Activated CD8-positive, alpha-beta memory T cell treated with anti-CD3 and anti-CD28 coated beads, Interleukin-2, amount 10 ng/mL, durations not matched to agents 7 days and 5 days (primary cell): ENCODE measurements around the gene GPRIN2. TPM values are rescaled to one million over a fixed set of nuclear protein-coding genes. Genes with fewer than 3 reads are reported as not detected.

Source experiments
- ATAC-seq: fragments of 150-1000 bp; cut with Tn5 transposase; one replicate; pipeline ENCODE4 v1.10.0; 2021; ENCODE audit warnings: moderate library complexity
- CTCF ChIA-PET: fragments of 350-600 bp; sonication (Branson Sonifier 250); formaldehyde crosslinking; loops from one replicate; lab custom pipeline; 2021; ENCODE audit warnings: antibody characterized with exemption; lab: Charles Lee
- DNase-seq: peaks from one replicate; pipeline ENCODE4 v3.0.0-alpha.2; 2020
- H3K27ac Mint-ChIP-seq: one replicate; pipeline ENCODE4 v1.8.0; 2021; ENCODE audit warnings: mild to moderate bottlenecking, mixed read lengths
- H3K27me3 Mint-ChIP-seq: one replicate; pipeline ENCODE4 v1.8.0; 2021; ENCODE audit warnings: mixed read lengths
- H3K36me3 Mint-ChIP-seq: one replicate; pipeline ENCODE4 v1.8.0; 2021; ENCODE audit warnings: mild to moderate bottlenecking, mixed read lengths
- H3K4me1 Mint-ChIP-seq: one replicate; pipeline ENCODE4 v1.8.0; 2021; ENCODE audit warnings: mixed read lengths
- H3K4me3 Mint-ChIP-seq: one replicate; pipeline ENCODE4 v1.8.0; 2021; ENCODE audit warnings: mild to moderate bottlenecking, moderate library complexity, mixed read lengths
- H3K9me3 Mint-ChIP-seq: one replicate; pipeline ENCODE4 v1.8.0; 2022; ENCODE audit warnings: low read depth, mixed read lengths
- total RNA-seq, 2 experiments: library from RNA; stranded (reverse); gene quantifications; one replicate each; pipeline ENCODE4 v1.2.3, GENCODE V29; 2021

Gene GPRIN2
- total RNA-seq, 2 experiments from 2014 or later: not detected

- no peak overlapping the region for H3K27ac Mint-ChIP-seq
- CTCF ChIA-PET: no interaction called here
- no peaks in the 10 kb centered on the region for H3K9me3 Mint-ChIP-seq
- no peaks in the 10 kb centered on the region for H3K36me3 Mint-ChIP-seq
- ATAC-seq (no peak), DNase-seq (no peak)
- peaks cover 6% of the 10 kb centered on the region for H3K27me3 Mint-ChIP-seq
- H3K4me3 Mint-ChIP-seq: no peak overlapping the region
- no peaks in the 10 kb centered on the region for H3K4me1 Mint-ChIP-seq
Observed at GRCh38 chr10:46528675-46529615, 27.5 kb downstream of the GPRIN2 start.

- Mint-ChIP-seq H3K9me3 (no peaks in the 10 kb centered on the region), H3K36me3 (no peaks in the 10 kb centered on the region), H3K4me1 (no peaks in the 10 kb centered on the region), H3K4me3 (no peak overlapping the region), H3K27ac (no peak overlapping the region), H3K27me3 (peaks cover 6% of the 10 kb centered on the region)
- CTCF ChIA-PET: interaction anchor here (0.8 kb wide), 2 partner anchors 10 to 11 kb away, joined by 3 to 4 read pairs; no protein-coding TSS in a partner anchor
- no peak for DNase-seq
- no peak for ATAC-seq
Observed at GRCh38 chr10:46528171-46528671, 28.2 kb downstream of the GPRIN2 start.

- H3K4me3 Mint-ChIP-seq: no peak overlapping the region
- no peak overlapping the region for H3K27ac Mint-ChIP-seq
- ATAC-seq: no peak
- no peak for DNase-seq
- peaks cover 4% of the 10 kb centered on the region for H3K27me3 Mint-ChIP-seq
- H3K9me3 Mint-ChIP-seq: no peaks in the 10 kb centered on the region
- no peaks in the 10 kb centered on the region for H3K4me1 Mint-ChIP-seq
- CTCF ChIA-PET: interaction anchor here (0.8 kb wide), 2 partner anchors 9 to 12 kb away, joined by 3 to 4 read pairs; no protein-coding TSS in a partner anchor
- H3K36me3 Mint-ChIP-seq: no peaks in the 10 kb centered on the region
Observed at GRCh38 chr10:46527241-46527811, 29.1 kb downstream of the GPRIN2 start.

GRCh38 chr10:46526682-46527038, 29.8 kb downstream of the GPRIN2 start:
- DNase-seq: no peak
- CTCF ChIA-PET: no interaction called here
- no peak for ATAC-seq
- H3K27me3 Mint-ChIP-seq: no peaks in the 10 kb centered on the region
- no peak overlapping the region for H3K4me3 Mint-ChIP-seq
- H3K36me3 Mint-ChIP-seq: no peaks in the 10 kb centered on the region
- H3K27ac Mint-ChIP-seq: no peak overlapping the region
- no peaks in the 10 kb centered on the region for H3K4me1 Mint-ChIP-seq
- no peaks in the 10 kb centered on the region for H3K9me3 Mint-ChIP-seq

- Mint-ChIP-seq H3K4me3 (no peak overlapping the region), H3K27ac (no peak overlapping the region), H3K4me1 (no peaks in the 10 kb centered on the region), H3K9me3 (no peaks in the 10 kb centered on the region), H3K27me3 (no peaks in the 10 kb centered on the region), H3K36me3 (no peaks in the 10 kb centered on the region)
- DNase-seq: no peak
- CTCF ChIA-PET: no interaction called here
- ATAC-seq: no peak
Observed at GRCh38 chr10:46525824-46526681, 30.4 kb downstream of the GPRIN2 start.

- ATAC-seq: peak; percentile 46
- Mint-ChIP-seq H3K4me1 (no peaks in the 10 kb centered on the region), H3K36me3 (no peaks in the 10 kb centered on the region), H3K4me3 (no peak overlapping the region), H3K27me3 (no peaks in the 10 kb centered on the region), H3K27ac (no peak overlapping the region), H3K9me3 (no peaks in the 10 kb centered on the region)
- CTCF ChIA-PET: no interaction called here
- peak; percentile 67 for DNase-seq
Observed at GRCh38 chr10:46525177-46525823, 31.2 kb downstream of the GPRIN2 start.

- DNase-seq: no peak
- no peaks in the 10 kb centered on the region for H3K9me3 Mint-ChIP-seq
- peak; percentile 27 for ATAC-seq
- H3K4me1 Mint-ChIP-seq: no peaks in the 10 kb centered on the region
- H3K27ac Mint-ChIP-seq: no peak overlapping the region
- no peaks in the 10 kb centered on the region for H3K36me3 Mint-ChIP-seq
- H3K27me3 Mint-ChIP-seq: no peaks in the 10 kb centered on the region
- H3K4me3 Mint-ChIP-seq: no peak overlapping the region
- CTCF ChIA-PET: no interaction called here
Observed at GRCh38 chr10:46524472-46525176, 31.8 kb downstream of the GPRIN2 start.

- Mint-ChIP-seq H3K27me3 (no peaks in the 10 kb centered on the region), H3K27ac (no peak overlapping the region), H3K4me3 (no peak overlapping the region), H3K9me3 (no peaks in the 10 kb centered on the region), H3K36me3 (no peaks in the 10 kb centered on the region), H3K4me1 (no peaks in the 10 kb centered on the region)
- DNase-seq (no peak), ATAC-seq (no peak)
- CTCF ChIA-PET: no interaction called here
Observed at GRCh38 chr10:46523962-46524471, 32.4 kb downstream of the GPRIN2 start.

GRCh38 chr10:46523119-46523961, 33.1 kb downstream of the GPRIN2 start:
- CTCF ChIA-PET: no interaction called here
- Mint-ChIP-seq H3K27ac (no peak overlapping the region), H3K4me1 (no peaks in the 10 kb centered on the region), H3K9me3 (no peaks in the 10 kb centered on the region), H3K36me3 (no peaks in the 10 kb centered on the region), H3K4me3 (no peak overlapping the region), H3K27me3 (no peaks in the 10 kb centered on the region)
- DNase-seq (no peak), ATAC-seq (no peak)

- CTCF ChIA-PET: no interaction called here
- Mint-ChIP-seq H3K4me1 (no peaks in the 10 kb centered on the region), H3K27me3 (no peaks in the 10 kb centered on the region), H3K27ac (no peak overlapping the region), H3K9me3 (no peaks in the 10 kb centered on the region), H3K4me3 (no peak overlapping the region), H3K36me3 (no peaks in the 10 kb centered on the region)
- ATAC-seq: no peak
- DNase-seq: no peak
Observed at GRCh38 chr10:46522295-46523118, 34.0 kb downstream of the GPRIN2 start.

- DNase-seq: peak; percentile 39
- Mint-ChIP-seq H3K27ac (no peak overlapping the region), H3K4me1 (no peaks in the 10 kb centered on the region), H3K4me3 (no peak overlapping the region), H3K27me3 (no peaks in the 10 kb centered on the region), H3K9me3 (no peaks in the 10 kb centered on the region), H3K36me3 (no peaks in the 10 kb centered on the region)
- no peak for ATAC-seq
- CTCF ChIA-PET: no interaction called here
Observed at GRCh38 chr10:46520941-46521340, 35.5 kb downstream of the GPRIN2 start.
